ENCODE data around the gene LPP. TPM values are rescaled to one million over a fixed set of nuclear protein-coding genes. Genes with fewer than 3 reads are reported as not detected.

Gene LPP
- total and polyA plus RNA-seq, 10 of the 15 experiments (the other 5 are each of a cell fraction or from before 2014, with no cell fraction given): under 0.01 to 0.62 (median 0.03) TPM

GRCh38 chr3:188455748-188456147 is 301.8 kb downstream of the LPP start (continued):
- TF ChIP-seq, protein P1, sequence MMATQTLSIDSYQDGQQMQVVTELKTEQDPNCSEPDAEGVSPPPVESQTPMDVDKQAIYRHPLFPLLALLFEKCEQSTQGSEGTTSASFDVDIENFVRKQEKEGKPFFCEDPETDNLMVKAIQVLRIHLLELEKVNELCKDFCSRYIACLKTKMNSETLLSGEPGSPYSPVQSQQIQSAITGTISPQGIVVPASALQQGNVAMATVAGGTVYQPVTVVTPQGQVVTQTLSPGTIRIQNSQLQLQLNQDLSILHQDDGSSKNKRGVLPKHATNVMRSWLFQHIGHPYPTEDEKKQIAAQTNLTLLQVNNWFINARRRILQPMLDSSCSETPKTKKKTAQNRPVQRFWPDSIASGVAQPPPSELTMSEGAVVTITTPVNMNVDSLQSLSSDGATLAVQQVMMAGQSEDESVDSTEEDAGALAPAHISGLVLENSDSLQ (IDR thresholded peaks at IDR 0.05): no peak

DNA sequence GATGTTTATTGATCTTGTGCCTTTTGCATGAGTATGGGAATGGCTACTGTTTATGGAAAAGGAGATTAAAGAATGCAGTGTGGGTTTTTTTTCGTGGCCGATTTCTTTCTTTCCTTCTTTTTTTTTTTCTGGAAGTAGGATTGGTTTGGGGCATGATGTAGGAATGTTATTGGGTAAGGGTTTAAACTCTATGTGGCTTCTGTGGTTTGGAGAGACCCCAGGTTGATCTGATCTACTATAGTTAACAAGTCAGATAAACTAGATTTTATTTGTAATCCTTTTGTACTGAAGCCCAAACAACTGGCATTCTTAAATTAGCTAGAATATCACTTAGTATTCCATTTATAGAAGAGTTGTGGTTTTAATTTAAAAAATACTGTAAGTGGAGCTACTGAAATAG is 304.8 kb downstream of the LPP start:
- ChIA-PET CTCF (no interaction called here), SMC1A (ENCODE audit: uncharacterized antibody, unreplicated experiment) (no interaction called here), POLR2A (no interaction called here), RAD21 (ENCODE audit: unreplicated experiment) (no interaction called here)
- no peaks in the 10 kb centered on the region for H3K27me3 ChIP-seq (replicated peaks in 1 of 2; ENCODE audit: control insufficient read depth in 2 of 2, insufficient read depth in 2 of 2, low read length in 1 of 2)
- DNase-seq (ENCODE audit: low read depth, low spot score): no peak
- no peaks in the 10 kb centered on the region for H4K20me1 ChIP-seq (ENCODE audit: control insufficient read depth, insufficient read depth)
- 11% methylated on average over 2 of the region's 2 CpGs for WGBS (ENCODE audit: insufficient coverage, insufficient replicate concordance, low lambda C conversion rate, missing lambda C conversion rate)
- no peaks in the 10 kb centered on the region for H3K4me1 ChIP-seq (ENCODE audit: control insufficient read depth, insufficient read depth, low read length)
- H3K4me3 ChIP-seq: no peak overlapping the region
- intact Hi-C loops (cut with micrococcal nuclease; ENCODE audit: unreplicated experiment) (no loop called here), in situ Hi-C loops (cut with MboI) (no loop called here)
- ATAC-seq: no peak
- no peaks in the 10 kb centered on the region for H3K36me3 ChIP-seq (ENCODE audit: control insufficient read depth in 2 of 2, insufficient read depth in 2 of 2, low read length in 1 of 2)
- H3K9me3 ChIP-seq (replicated peaks; ENCODE audit: control insufficient read depth, insufficient read depth, low read length): no peaks in the 10 kb centered on the region
- no peak for TF ChIP-seq ZNF24 (IDR thresholded peaks at IDR 0.05)
- TF ChIP-seq STAT3 (IDR thresholded peaks at IDR 0.05; ENCODE audit: low read depth, low read length): no peak
- TF ChIP-seq EZH2 (IDR thresholded peaks at IDR 0.05; ENCODE audit: borderline replicate concordance, control insufficient read depth, low read depth, low read length): no peak
- no peak for TF ChIP-seq RBBP5 (conservative IDR thresholded peaks at IDR 0.05)
- TF ChIP-seq POLR2AphosphoS5 (IDR thresholded peaks at IDR 0.05; ENCODE audit: low read length): no peak
- TF ChIP-seq ESRRA (IDR thresholded peaks at IDR 0.05; ENCODE audit: low read length): no peak
- TF ChIP-seq MAX (IDR thresholded peaks at IDR 0.05; ENCODE audit: low read depth, low read length): no peak
- TF ChIP-seq ZNF384 (IDR thresholded peaks at IDR 0.05; ENCODE audit: borderline replicate concordance, low read depth, low read length): no peak
- TF ChIP-seq SIN3A (IDR thresholded peaks at IDR 0.05; ENCODE audit: low read depth, low read length): no peak
- TF ChIP-seq SREBF1 (IDR thresholded peaks at IDR 0.05; ENCODE audit: low read length): no peak
- no peak for TF ChIP-seq FOXK2 (IDR thresholded peaks at IDR 0.05)
- no peak for TF ChIP-seq EED (IDR thresholded peaks at IDR 0.05; ENCODE audit: low read depth)
- TF ChIP-seq IRF4 (IDR thresholded peaks at IDR 0.05; ENCODE audit: low read depth, low read length): no peak
- TF ChIP-seq SUPT20H (IDR thresholded peaks at IDR 0.05; ENCODE audit: borderline replicate concordance, control insufficient read depth, low read depth, low read length): no peak
- no peak for TF ChIP-seq ZSCAN29 (IDR thresholded peaks at IDR 0.05)
- no peak for TF ChIP-seq ZBTB4 (CRISPR knock-in tag; IDR thresholded peaks at IDR 0.05)
- TF ChIP-seq JUNB (IDR thresholded peaks at IDR 0.05): no peak
- TF ChIP-seq SMAD1 (IDR thresholded peaks at IDR 0.05; ENCODE audit: low read depth, partially characterized antibody): no peak
- no peak for TF ChIP-seq ZZZ3 (IDR thresholded peaks at IDR 0.05; ENCODE audit: control insufficient read depth, insufficient read length, low read depth)
- no peak for TF ChIP-seq CBX3 (IDR thresholded peaks at IDR 0.05; ENCODE audit: borderline replicate concordance, low read depth)
- H3K27ac ChIP-seq (ENCODE audit: control insufficient read depth, insufficient read depth): no peak overlapping the region
- H3K9ac ChIP-seq (ENCODE audit: control insufficient read depth, insufficient read depth, low read length): no peak overlapping the region
- H3K4me2 ChIP-seq (ENCODE audit: control insufficient read depth, insufficient read depth): no peak overlapping the region
- FAIRE-seq: no peak
- no peak overlapping the region for H2AFZ ChIP-seq (ENCODE audit: control insufficient read depth, low read depth, low read length)
- BruUV-seq (replicated peaks): no TSS peak
- no peaks in the 10 kb centered on the region for H3K79me2 ChIP-seq (ENCODE audit: control insufficient read depth, insufficient read depth, low read length)

All from GM12878 (cell line).